HS-5 (cell line): ENCODE data around the gene ASMTL.
"Not testable (repeated sequence)": the region's sequence is repeated elsewhere in the genome, so short reads cannot be mapped to it uniquely, and the experiment has no call there.

Experiments
- DNase-seq: peaks from one replicate; pipeline ENCODE4 v3.0.0-alpha.2; 2012; ENCODE audit warnings: low read depth

Gene ASMTL

DNA sequence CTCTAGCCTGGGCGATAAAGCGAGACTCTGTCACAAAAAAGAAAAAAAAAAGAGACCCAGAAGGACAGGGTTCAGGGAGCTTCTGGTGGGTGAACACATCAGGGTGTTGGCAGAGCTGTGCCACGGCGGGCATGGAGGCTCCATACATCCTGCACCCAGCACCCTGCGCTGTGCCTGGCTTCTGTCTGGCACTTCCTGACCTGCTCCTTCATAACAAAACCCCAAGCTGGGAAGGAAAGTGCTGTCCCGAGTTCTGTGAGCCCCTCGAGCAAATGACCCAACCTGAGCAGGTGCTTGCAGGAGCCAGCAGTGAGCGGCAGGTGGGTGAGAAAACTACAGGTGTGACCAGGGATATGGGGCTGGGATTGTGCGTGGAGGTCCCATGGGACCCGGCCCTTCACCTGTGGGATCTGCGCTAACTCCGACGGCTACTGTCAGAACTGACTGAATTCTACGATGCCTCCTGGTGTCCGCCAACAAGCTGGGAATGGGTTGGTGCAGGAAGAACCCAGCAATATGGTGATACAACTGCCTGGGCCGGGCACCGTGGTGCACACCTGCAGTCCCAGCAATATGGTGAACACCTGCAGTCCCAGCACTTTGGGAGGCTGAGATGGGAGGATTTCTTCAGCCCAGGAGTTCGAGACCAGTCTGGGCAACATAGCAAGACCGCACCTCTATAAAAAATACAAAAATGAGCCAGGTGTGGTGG is 18.9 kb downstream of the ASMTL start:
- DNase-seq, result no peak

DNA sequence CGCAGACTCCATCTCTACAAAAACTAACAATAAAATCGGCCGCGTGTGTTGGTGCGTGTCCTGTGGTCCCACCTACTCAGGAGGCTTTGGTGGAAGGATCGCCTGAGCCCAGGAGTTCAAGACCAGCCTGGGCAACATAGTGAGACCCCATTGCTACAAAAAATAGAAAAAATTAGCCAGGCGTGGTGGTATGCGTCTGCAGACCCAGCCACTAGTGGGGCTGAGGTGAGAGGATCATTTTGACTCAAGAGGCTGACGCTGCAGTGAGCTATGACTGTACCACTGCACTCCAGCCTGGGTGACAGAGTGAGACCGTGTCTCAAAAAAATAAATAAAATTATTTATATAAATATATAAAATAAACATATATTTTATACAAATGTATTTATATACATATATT is 22.3 kb downstream of the ASMTL start:
- no peak for DNase-seq

DNA sequence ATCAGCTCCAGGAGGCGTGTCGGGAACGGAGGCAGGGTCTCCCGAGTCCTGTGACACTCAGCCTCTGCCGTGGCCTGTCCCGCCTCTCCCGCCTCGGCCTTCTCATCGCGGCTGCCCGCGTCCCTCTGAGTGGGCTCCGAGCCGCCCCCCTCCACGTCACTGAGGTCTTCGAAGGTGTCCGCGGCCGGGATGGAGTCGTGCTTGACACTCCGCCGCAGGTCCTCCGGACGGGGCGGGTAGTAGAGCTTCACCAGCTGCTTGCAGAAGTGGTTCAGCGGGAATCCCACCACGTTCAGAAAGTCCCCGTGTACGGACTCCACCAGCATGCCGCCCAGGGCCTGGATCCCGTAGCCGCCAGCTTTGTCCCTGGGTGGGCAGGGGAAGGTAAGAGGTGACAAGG is 25.0 kb downstream of the ASMTL start:
- DNase-seq, result no peak

DNA sequence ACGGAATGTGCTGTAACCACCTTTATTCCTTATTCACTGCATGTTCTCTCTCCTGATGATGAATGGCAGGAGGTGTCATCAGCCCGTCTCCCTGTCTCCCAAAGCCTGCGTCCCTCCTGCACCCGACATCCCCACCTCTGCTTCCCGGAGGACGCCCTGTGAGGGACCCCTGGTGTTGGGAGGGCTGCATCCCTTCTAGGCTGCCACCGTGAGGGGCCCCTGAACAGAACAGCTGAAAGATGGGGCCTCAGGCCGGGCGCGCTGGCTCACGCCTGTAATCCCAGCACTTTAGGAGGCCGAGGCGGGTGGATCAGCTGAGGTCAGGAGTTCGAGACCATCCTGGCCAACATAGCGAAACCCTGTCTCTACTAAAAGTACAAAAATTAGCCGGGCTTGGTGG is 26.4 kb downstream of the ASMTL start:
- not testable (repeated sequence) for DNase-seq

DNA sequence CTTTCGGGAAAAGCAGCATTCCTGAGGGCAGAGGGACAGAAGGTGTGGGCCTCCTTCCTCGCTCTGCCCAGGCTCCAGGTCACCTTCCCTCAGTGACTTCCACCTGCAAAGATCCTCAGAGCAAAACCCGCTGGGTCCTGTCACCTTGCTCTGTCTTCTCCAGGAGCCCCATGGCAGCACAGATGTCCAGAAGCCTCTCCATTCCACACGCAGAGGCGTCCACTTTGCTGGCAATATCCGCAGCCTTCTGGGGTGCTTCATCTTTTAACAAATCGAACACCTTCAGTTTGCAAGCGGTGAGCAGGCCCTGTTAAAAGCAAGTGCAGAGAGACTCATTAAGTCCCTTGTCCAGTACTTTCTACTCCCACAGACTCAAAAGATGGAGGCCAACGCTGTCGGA is 27.3 kb downstream of the ASMTL start:
- no peak for DNase-seq

DNA sequence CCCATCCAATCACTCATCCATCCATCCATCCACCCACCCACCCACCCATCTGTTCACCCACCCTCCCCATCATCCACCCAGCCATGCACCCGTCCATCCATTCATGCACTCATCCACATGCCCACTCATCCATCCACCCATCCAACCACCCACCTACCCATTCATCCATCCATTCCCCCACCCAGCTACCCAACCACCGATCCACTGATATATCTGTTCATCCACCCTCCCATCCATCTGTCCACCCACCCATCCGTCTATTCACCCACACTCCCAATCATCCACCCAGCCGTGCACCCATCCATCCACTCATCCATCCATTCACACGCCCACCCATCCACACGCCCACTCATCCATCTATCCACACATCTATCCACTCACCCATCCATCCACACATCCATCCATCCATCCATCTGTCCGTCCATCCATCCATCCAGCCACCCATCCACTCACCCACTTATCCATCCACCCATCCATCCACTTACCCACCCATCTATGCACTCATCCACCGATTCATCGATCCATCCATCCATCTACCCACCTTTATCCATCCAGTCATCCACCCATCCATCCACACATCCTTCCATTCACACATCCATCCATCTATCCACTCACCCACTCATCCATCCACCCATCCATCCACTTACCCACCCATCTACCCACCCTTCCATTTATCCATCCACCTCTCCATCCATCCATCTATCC is 28.4 kb downstream of the ASMTL start:
- DNase-seq, result no peak

DNA sequence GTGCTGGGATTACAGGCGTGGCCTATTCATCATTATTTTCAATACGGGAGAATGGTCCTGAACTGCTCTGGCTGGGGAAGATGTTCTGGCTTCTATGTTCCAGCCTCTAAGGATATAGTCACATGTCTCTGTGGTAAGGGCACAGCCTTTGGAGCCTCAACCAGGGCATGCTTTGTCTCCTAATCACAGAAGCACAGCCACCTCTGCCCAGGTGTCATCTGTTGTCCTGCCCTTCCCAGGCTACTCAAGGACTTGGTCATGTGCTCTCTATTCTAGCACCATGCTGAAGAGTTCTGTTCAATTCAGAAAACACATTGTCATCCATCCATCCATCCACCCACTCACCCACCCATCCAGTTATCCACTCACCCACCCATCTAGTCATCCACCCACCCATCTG is 29.5 kb downstream of the ASMTL start:
- no peak for DNase-seq

DNA sequence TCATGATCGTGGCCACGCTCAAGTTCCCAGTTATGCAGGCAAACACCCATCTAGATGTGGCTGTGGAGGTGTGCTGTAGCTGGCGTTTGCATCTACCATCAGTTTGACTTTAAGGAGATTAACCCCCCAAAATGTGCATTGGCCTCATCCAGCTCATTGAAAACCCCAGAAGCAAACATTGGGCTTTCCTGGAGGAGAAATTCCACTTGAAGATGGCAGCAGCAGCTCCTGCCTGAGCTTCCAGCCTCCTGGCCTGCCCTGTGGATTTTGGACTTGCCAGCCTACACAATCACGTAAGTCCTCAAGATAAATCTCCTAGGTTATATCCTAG is 30.6 kb downstream of the ASMTL start:
- DNase-seq, result no peak

DNA sequence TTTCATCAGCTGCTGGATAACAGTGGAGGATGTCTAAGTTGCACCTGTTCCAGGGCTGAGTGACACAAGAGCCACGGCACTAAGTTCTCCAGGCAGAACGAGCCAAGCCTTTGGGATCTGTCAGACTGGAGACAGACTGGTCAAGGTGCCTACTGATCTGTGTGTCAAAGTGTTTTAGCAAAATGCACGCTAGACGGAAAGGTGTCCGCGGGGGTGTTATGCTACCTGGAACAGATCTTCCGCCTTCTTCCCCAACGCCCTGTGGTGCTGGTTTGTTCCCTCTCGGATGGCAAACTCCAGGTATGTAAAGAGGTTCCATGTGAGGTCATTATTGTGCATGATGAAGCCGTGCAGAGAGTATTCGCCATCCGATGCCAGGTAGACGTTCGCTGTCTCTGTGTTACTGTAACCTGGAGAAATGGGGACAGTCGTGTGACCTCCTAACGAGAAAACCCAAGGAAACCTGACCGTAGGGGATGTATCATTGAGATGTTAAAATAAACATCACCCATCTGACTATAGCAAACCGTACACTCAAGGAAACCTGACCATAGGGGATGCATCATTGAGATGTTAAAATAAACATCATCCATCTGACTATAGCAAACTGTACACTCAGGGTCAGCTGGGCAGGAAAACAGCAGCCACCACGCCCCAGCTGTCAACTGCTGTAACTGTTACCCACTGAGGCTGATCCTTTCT is 31.1 kb downstream of the ASMTL start:
- DNase-seq, result no peak

DNA sequence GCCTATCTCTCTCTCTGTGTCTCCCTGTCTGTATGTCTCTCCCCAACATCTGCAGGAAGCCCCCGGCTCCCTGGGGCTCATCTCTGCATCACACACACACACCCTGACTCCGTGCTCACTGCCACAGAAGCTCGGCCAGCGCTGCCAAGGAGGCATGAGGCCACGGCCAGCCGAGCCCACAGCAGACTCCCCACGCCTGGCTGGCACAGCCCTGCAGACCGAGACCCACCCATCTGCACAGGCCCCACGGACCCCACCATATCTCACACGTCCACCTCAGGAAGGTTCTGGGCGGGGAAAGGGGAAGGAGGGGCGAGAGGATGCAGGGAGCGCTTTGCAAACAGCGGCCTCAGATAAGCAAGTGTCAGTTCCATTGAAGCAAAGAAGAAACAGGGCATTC is 32.3 kb downstream of the ASMTL start:
- no peak for DNase-seq

DNA sequence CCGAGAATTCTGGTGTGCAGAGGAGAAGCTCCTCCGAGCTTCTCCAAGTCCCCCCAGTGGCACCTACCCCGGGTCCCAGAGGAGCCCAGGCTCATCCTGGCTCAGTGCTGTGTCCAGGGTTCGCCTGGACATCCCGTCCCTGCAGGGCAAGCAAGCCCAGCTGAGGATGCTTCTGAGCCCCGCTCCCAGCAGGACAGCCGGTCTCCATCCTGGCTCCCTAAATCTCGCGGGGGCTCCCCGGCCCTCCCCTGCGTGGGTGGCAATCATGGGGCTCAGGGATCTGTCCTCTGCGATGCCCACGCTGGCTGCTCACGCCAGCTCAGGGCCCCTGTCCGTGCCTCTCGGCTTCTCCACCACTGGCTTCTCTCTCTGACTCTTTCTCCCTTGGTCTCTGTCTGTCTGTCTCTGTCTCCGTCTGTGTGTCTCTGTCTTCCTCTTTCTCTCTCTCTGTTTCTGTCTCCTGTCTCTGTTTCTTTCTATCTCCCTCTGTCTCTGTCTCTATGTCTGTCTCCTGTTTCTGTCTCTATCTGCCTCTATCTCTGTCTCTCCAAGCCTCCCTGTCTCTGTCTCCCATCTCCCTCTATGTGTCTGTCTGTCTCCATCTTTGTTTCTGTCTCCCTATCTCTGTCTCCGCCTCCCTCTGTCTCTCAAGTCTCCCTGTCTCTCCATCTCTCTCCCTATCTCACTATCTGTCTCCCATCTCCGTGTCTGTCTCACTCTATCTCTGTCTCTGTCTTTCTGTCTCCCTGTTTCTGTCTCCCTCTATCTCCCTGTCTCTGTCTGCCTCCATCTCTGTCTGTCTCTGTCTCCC is 33.0 kb downstream of the ASMTL start:
- no peak for DNase-seq

DNA sequence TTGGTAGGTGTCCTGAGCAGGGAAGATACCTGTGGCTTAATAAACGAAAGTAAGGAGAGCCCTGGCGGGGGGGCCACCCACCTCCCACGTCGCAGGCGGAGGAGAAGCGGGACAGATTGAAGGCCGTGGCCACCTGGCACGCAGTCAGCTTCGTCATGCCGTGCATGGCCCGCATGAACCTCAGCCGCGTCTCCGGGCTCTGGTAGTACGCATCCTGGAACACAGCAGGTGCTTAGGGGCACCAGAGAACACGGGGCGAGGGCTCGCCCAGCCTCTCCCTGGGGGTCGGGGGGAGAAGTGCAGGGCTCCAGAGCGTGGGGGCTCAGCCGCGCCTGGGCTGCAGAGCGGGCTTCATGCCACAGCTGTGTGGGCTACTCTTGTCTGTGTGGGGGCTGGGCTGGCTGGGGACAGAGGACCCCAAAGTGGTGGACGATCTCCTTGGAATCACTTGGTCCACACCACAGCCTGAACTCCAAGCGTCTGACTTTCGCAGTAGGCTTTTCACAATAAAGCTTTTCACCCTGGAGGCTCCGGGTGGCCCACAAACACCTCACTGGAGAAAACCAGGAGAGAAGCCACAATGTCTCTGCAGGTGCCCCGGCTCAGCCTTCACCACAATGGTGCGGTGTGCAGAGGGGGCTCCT is 33.7 kb downstream of the ASMTL start:
- DNase-seq, result no peak

DNA sequence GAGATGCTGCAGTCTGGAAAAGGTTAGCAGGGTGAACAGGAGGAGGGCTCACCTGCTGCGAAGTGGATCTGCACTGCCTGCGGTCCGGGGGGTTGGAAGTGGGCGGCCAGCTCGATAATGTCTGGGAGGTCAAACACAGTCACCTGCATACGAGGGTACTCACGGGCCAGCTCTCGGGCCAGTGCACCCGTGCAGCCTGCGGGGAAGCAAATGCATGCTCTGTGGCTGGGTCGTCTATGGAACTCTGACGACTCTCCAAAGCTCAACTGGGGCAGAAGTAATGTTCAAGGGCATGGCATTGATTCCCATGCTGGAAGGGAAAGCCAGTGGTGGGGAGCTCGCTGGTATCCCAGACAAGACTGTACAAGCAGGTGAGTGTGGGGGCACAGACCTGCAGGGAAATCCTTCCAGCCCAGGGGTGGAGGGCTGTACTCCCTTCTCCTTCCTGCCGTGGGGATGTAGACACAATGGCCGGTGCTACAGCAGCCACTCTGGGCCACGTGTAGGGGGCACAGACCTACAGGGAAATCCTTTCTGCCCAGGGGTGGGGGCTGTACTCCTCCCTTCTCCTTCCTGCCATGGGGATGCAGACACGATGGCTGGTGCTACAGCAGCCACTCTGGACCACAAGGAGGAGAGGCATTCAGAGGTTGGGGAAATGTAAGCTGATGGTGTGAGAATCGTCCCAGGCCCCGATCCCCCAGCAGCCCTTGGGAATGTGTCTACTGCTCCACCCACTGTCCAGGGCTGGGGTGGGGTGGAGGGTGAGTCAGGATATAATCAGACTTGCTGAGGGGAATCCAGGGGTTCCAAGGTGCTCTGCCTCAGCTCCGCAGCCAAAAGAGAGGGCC is 34.6 kb downstream of the ASMTL start:
- DNase-seq, result no peak

DNA sequence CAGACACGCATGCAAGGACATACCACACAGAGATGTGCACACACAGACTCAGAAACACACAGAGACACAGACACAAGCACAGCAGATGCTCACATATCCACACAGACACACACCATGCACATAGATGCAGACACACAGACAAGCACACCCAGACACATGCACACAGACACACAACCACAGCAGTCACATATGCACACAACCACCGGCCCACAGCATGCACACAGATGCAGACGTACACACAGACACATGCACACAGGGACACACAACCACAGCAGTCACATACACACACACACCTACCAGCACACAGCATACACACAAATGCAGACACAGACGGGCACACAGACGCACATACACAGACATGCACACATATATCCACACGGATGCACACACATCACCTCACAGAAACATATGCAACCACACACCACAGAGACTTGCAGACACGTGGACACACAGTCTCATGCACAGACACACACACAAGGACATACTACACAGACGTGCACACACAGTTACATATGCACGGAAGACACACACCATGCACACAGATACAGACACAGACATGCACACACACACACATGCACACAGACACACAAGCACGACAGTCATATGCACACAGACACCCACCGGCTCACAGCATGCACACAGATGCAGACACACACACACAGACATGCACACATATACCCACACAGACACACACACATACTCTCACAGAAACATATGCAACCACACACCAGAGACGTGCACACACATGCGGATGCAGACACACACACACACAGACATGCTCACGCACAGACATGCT is 35.5 kb downstream of the ASMTL start:
- no peak for DNase-seq

DNA sequence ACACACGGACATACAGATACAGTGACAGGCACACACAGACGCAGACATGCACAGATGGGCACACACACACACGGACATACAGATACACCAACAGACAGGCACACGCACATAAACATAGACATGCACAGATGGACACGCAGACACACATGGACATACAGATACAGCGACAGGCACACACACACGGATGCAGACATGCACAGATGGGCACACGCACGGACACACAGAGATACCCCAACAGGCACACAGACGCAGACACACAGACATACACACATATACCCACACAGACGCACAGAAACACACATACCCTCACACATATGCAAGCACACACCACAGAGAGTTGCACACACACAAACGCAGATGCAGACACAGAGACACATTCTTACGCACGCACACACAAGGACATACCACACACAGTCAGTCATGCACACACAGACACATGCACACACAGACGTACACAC is 36.4 kb downstream of the ASMTL start:
- no peak for DNase-seq

DNA sequence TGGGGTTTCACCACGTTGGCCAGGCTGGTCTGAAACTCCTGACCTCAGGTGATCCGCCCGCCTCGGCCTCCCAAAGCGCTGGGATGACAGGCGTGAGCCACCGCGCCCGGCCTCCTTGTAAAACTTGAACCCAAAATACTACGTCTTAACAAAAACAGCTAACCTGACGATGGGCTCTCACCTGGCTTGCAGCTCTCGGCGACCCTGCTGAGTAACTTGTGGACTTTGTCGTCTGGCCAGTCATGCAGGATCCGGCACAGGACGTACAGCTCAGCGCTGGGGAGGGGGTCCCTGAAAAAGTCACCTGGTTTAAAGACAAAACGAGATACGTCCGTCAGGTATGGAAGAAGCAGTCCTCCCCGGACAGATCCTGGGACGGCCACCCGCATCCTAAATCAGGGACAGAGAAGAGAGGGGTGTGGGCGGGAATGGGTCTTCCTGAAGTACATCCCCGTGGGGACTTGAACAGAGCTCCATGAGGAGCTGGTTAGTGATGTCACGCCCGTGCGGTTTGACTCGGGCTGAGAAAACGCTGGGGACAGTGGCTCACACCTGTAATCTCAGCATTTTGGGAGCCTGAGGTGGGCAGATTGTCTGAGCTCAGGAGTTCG is 40.1 kb downstream of the ASMTL start:
- DNase-seq, result no peak

DNA sequence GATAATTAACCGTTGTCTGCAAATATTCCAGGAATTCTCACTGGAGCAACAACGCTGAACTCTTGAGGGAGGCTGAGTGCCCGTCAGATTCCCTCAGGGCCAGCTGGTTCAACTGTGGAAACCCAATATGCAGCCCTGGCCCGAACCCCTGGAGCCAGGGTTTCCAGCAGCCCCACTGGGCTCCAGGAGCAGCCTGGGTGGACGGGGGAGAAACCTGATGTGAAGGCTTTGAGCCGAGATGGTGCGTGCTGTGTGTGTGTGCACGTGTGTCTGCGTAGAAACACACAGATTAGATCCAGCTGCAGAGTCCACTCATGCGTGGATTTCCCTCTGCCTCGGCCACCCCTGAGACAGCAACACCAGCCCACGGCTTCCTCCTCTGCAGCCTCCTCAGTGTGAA is 41.4 kb downstream of the ASMTL start:
- no peak for DNase-seq

DNA sequence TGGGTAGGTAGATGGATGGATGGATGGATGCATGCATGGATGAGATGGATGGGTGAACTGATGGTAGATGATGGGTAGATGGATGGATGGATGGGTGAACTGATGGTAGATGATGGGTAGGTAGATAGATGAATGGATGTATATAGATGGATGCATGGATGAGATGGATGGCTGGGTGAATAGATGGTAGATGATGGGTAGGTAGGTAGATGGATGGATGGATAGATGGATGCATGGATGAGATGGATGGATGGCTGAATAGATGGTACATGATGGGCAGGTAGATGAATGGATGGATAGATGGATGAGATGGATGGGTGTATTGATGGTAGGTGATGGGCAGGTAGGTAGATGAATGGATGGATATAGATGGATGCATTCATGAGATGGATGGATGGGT is 45.7 kb downstream of the ASMTL start:
- DNase-seq, result no peak

DNA sequence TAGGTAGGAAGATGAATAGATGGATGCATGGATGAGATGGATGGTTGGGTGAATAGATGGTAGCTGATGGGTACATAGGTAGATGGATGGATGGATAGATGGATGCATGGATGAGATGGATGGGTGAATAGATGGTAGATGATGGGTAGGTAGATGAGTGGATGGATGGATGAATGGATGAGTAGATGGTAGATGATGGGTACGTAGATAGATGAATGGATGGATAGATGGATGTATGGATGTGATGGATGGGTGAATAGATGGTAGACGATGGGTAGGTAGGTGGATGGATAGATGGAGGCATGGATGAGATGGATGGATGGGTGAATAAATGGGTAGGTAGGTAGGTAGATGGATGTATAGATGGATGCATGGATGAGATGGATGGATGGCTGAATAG is 46.9 kb downstream of the ASMTL start:
- not testable (repeated sequence) for DNase-seq

DNA sequence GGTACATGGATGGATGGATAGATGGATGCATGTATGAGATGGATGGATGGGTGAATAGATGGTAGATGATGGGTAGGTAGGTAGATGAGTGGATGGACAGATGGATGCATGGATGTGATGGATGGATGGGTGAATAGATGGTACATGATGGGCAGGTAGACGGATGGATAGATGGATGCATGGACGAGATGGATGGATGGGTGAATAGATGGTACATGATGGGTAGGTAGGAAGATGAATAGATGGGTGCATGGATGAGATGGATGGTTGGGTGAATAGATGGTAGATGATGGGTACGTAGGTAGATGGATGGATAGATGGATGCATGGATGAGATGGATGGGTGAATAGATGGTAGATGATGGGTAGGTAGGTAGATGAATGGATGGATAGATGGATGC is 48.8 kb downstream of the ASMTL start:
- not testable (repeated sequence) for DNase-seq
